Measurements from ENCODE around the gene C2CD5.
"Not testable (repeated sequence)": the region's sequence is repeated elsewhere in the genome, so short reads cannot be mapped to it uniquely, and the experiment has no call there.

Gene C2CD5

GRCh38 chr12:22477166-22477893, 67.0 kb downstream of the C2CD5 start:
- no peak for TF ChIP-seq ZNF274 (IDR thresholded peaks at IDR 0.05; ENCODE audit: low read depth, low read length)
- H3K4me3 ChIP-seq (ENCODE audit: low read length): no peak overlapping the region

DNA sequence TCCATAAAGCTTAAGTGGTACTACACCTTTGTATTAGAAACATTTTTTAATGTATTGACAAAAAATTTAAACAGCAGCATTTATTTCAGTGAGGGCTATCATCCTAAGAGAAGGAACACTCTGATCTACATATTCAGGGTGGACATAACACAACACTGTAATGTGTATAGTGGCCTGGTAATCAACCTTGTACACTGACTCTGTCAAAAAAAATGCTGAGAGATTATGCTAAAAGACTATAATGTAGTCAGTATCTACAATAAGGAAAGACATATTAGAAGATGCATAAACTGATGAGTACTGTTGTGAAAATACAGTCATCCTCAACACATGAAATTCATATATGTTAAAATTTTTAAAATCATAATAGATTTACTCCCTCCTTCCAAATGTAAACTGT, 68.2 kb downstream of the C2CD5 start:
- no peak overlapping the region for H3K4me3 ChIP-seq (ENCODE audit: low read length)
- no peak for TF ChIP-seq ZNF274 (IDR thresholded peaks at IDR 0.05; ENCODE audit: low read depth, low read length)

DNA sequence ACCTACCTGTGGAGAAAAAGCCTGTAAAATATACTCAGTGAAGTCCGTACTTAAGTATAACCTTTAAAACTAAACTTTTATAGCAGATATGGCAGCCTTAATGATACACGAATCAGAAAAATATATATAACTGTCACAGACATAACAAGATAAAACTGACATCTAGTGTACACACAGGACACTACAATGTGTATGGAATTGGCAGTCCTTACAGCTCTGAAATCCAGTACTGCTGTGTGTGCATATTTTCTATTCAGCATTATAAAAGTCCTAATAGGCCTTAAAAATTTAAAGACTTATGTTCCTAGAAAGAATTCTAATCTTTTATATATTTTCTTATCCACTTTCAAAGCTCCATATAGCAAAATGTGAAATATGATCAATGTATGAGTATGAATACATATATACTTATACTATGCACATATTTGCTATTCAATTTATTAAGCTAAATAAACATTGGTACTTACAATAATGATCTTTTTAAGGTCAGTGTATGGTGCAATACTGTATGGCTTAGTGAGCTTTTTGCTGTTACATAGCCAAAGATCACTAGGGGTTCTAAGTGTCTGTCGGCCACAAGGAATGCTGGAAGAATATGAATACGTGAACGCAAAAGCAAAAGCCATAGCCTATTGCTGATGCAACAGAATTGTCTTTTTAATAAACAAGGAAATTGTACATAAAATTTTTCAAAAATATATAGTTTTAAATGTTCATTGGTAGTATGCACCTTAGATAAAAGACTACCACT, 69.2 kb downstream of the C2CD5 start:
- no peak overlapping the region for H3K4me3 ChIP-seq (ENCODE audit: low read length)
- TF ChIP-seq ZNF274 (IDR thresholded peaks at IDR 0.05; ENCODE audit: low read depth, low read length): no peak

GRCh38 chr12:22473212-22473611, 71.1 kb downstream of the C2CD5 start:
- no peak for TF ChIP-seq ZNF274 (IDR thresholded peaks at IDR 0.05; ENCODE audit: low read depth, low read length)

DNA sequence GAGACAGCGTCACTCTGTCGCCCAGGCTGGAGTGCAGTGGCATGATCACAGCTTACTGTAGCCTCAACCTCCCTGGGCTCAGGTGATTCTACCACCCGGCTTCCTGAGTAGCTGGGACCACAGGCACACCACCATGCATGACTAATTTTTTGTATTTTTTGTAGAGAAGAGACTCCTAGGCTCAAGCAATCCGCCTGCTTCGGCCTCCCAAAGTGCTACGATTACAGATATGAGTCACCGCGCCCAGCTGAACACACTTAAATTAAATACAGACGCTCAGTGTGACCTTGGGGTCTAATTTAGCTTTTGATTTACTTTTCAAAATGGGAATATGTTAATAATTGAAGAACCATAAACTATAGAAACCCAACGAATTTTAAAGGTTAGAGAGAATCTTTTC, 77.2 kb downstream of the C2CD5 start:
- H3K4me3 ChIP-seq (ENCODE audit: low read length): no peak overlapping the region
- TF ChIP-seq ZNF274 (IDR thresholded peaks at IDR 0.05; ENCODE audit: low read depth, low read length): no peak

More at GRCh38 chr12:22473212-22473611, 71.1 kb downstream of the C2CD5 start:
- H3K4me3 ChIP-seq (ENCODE audit: low read length): no peak overlapping the region; the same call in 1 of the 2 replicates

GRCh38 chr12:22463306-22463705, 81.0 kb downstream of the C2CD5 start:
- no peak overlapping the region for H3K4me3 ChIP-seq (ENCODE audit: low read length)
- no peak for TF ChIP-seq ZNF274 (IDR thresholded peaks at IDR 0.05; ENCODE audit: low read depth, low read length)

- H3K4me3 ChIP-seq (ENCODE audit: low read length): no peak overlapping the region
- TF ChIP-seq ZNF274 (IDR thresholded peaks at IDR 0.05; ENCODE audit: low read depth, low read length): no peak
These were observed 82.6 kb downstream of the C2CD5 start for GRCh38 chr12:22461786-22462185.

- H3K4me3 ChIP-seq (ENCODE audit: low read length): no peak overlapping the region
- TF ChIP-seq ZNF274 (IDR thresholded peaks at IDR 0.05; ENCODE audit: low read depth, low read length): no peak
These were observed 84.4 kb downstream of the C2CD5 start for GRCh38 chr12:22459838-22460490.

DNA sequence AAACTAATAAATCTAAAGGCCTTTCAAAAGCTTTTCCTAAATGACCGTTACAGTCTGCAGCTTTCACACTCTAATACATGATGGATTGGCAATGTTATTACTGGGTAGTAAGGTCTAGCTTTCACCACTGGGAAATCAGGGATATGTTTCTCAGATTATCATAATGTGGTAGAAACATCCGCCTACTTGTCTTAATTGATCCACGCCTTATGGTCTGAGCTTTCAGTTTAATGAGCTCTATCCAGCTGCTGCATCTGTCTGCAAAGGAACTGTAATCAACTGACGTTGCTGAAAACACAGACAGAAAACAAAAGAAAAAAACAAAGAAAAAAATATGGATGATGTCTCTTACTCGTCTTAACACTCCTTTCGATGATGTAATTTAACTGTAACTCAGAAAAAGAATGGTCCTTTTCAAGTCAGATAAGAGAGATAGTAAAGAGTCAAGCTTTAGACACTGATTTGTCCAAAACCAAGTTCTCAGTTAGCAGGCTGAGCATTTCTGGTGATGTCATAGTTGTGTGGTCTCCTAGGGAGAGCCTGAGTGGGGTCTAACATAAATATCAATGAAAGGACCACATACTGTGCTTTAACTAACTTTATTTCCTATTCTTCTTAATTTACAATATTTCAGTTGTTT, 85.9 kb downstream of the C2CD5 start:
- no peak for TF ChIP-seq ZNF274 (IDR thresholded peaks at IDR 0.05; ENCODE audit: low read depth, low read length)
- H3K4me3 ChIP-seq (ENCODE audit: low read length): no peak overlapping the region

DNA sequence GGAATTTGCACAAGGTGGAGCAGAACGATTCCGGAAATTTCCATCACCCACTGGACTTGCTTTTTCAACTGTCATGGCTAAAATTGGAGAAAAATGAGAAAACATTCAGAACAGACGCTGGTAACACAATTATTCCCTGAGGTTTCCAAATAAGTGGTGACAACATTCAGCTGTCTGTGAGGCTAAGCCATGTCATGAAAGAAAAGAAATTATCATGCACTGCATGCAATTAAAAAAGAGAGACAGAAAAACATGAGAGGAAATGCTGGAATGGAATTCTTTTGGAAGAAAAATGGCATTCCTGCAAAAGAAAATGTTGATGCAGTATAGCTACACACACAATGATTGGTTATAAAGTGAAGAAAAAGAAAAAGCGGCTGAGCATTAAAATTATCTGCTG, 87.3 kb downstream of the C2CD5 start:
- TF ChIP-seq ZNF274 (IDR thresholded peaks at IDR 0.05; ENCODE audit: low read depth, low read length): no peak
- no peak overlapping the region for H3K4me3 ChIP-seq (ENCODE audit: low read length)

DNA sequence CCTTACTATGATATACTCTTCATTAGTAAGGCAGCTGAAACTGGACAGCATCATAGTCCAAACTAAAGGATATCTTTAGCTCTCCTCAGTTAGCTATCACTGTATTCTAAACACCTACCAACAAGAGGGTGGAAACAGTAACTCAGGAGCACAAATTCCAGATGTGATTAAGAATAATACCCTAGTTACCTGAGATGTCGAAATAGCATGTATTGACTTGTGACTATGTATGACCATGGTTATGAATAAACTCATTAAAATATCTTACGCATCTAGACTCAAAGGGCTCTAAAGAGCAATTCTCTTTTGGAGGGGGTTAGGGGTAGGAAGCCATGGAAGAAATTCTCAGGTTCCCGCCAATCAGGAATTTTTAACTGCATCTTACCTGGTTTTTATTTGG, 90.8 kb downstream of the C2CD5 start:
- no peak overlapping the region for H3K4me3 ChIP-seq (ENCODE audit: low read length)

DNA sequence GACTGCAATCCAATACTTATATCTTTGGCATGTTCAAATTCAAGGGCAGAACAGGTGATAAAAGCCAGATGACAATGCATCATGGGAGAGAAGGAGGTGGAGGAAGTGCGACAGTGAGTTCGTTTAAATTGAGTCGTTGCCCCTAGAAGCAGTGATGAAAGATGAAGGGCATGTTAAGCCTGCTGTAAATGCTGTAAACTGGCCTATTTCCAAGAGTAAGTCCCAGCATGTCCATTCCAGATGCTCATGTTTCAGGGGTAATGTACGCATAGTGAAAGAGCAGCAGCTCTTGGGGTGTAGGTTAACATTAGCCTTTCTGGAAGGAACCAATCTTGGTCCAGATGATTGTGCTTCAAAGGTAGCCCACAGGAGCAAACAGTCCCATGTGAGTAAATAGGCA, 97.1 kb downstream of the C2CD5 start:
- TF ChIP-seq ZNF274 (IDR thresholded peaks at IDR 0.05; ENCODE audit: low read depth, low read length): no peak
- H3K4me3 ChIP-seq (ENCODE audit: low read length): no peak overlapping the region

More for the DNA sequence above, 90.8 kb downstream of the C2CD5 start:
- TF ChIP-seq ZNF274 (IDR thresholded peaks at IDR 0.05; ENCODE audit: low read depth, low read length): no peak

DNA sequence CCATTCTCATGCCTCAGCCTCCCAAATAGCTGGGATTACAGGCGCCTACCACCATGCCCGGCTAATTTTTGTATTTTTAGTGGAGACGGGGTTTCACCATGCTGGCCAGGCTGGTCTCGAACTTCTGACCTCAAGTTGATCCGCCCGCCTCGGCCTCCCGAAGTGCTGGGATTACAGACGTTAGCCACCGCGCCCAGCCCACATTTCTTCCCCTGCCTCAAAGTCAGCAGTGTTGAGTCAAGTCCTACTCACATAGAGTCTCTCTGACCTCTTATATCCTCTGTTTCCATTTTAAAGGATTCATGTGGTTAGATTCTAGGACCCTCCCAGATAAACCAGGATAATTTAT, 100.1 kb downstream of the C2CD5 start:
- H3K4me3 ChIP-seq (ENCODE audit: low read length): not testable (repeated sequence)
